HCT116 (cell line): ENCODE data around the gene KHK. TPM values are rescaled to one million over a fixed set of nuclear protein-coding genes. Genes with fewer than 3 reads are reported as not detected.

Source experiments
- ATAC-seq: fragments of 200-7000 bp; cut with Tn5 transposase; 2 replicates; pipeline ENCODE4 v1.9.1; 2020; ENCODE audit warnings: mild to moderate bottlenecking, moderate library complexity
- BruUV-seq: library from RNA; stranded (reverse); fragments of 400-500 nt; replicated peaks from 2 replicates; lab custom pipeline; 2021; lab: Mats Ljungman, UMichigan
- CTCF ChIA-PET: fragments of 300-600 bp; sonication (Branson Sonifier 250); formaldehyde crosslinking; loops from one replicate; lab custom pipeline; 2021; ENCODE audit warnings: antibody characterized with exemption; lab: Charles Lee
- POLR2A ChIA-PET: fragments of 300-600, 350-600 bp; sonication (Branson Sonifier 250); formaldehyde crosslinking; loops from one replicate; lab custom pipeline; 2021; ENCODE audit warnings: antibody characterized with exemption; lab: Charles Lee
- RAD21 ChIA-PET, 2 experiments: fragments of 300-600 bp; sonication (Branson Sonifier 250); formaldehyde crosslinking; loops; one replicate each; lab custom pipeline; 2023; ENCODE audit warnings: low total read pairs in 2 of 2; ENCODE audit not compliant: uncharacterized antibody in 2 of 2, unreplicated experiment in 2 of 2, low non-redundant PET in 1 of 2; lab: Charles Lee
- DNase-seq: peaks from one replicate; pipeline ENCODE4 v3.0.0-alpha.2; 2010; ENCODE audit warnings: low read depth, low spot score
- H2AFZ ChIP-seq: fragments of 200-600 bp; shearing (Covaris generic), sonication (generic); 2 replicates; pipeline ENCODE4 v1.6.1; 2017; ENCODE audit warnings: low read depth, mixed run types, mixed read lengths, antibody characterized with exemption, low read length; ENCODE audit not compliant: poor library complexity, severe bottlenecking
- H3K27ac ChIP-seq: 2 replicates; pipeline ENCODE4 v1.5.1; 2012; ENCODE audit warnings: low read depth, low read length
- H3K27me3 ChIP-seq: fragments of 200-600 bp; sonication (generic); 2 replicates; pipeline ENCODE4 v1.6.1; 2016; ENCODE audit warnings: mixed run types, low read length, mixed read lengths; ENCODE audit not compliant: insufficient read depth
- H3K36me3 ChIP-seq, 2 experiments: fragments of 200-500 bp in 1 of 2; fragments of 200-600 bp in 1 of 2; sonication (Bioruptor generic) in 1 of 2; sonication (generic) in 1 of 2; 2 replicates each; pipeline versions ENCODE4 v1.5.1 to v1.6.1; 2014 to 2016; ENCODE audit warnings: low read length in 2 of 2, inconsistent platforms in 1 of 2, mixed read lengths in 1 of 2, mixed run types in 1 of 2; ENCODE audit not compliant: insufficient read depth in 2 of 2, control insufficient read depth in 1 of 2
- H3K4me1 ChIP-seq, 2 experiments: fragments of 200-600 bp in 1 of 2; sonication (generic) in 1 of 2; 2 replicates each; pipeline versions ENCODE4 v1.5.1 to v1.6.1; 2012 to 2017; ENCODE audit warnings: low read length in 2 of 2, inconsistent platforms in 1 of 2, mild to moderate bottlenecking in 1 of 2, mixed read lengths in 1 of 2, mixed run types in 1 of 2, moderate library complexity in 1 of 2; ENCODE audit not compliant: insufficient read depth in 2 of 2, control insufficient read depth in 1 of 2
- H3K4me2 ChIP-seq: fragments of 200-600 bp; sonication (generic); 2 replicates; pipeline ENCODE4 v1.6.1; 2017; ENCODE audit warnings: mixed run types, low read length, mixed read lengths
- H3K4me3 ChIP-seq, 2 experiments: fragments of 200-600 bp in 1 of 2; sonication (generic) in 1 of 2; replicated peaks in 1 of 2; 2 replicates each; pipeline ENCODE4 v1.5.1; 2011 to 2016; ENCODE audit warnings: low read length in 2 of 2, control low read depth in 1 of 2, low read depth in 1 of 2, mild to moderate bottlenecking in 1 of 2, mixed read lengths in 1 of 2, mixed run types in 1 of 2
- H3K79me2 ChIP-seq: fragments of 200-600 bp; sonication (generic); 2 replicates; pipeline ENCODE4 v1.6.1; 2017; ENCODE audit warnings: mild to moderate bottlenecking, mixed run types, low read length, moderate library complexity, mixed read lengths; ENCODE audit not compliant: insufficient read depth
- H3K9ac ChIP-seq: fragments of 200-600 bp; sonication (generic); 2 replicates; pipeline ENCODE4 v1.6.1; 2016; ENCODE audit warnings: low read length, mixed read lengths
- H3K9me2 ChIP-seq: fragments of 200-600 bp; sonication (generic), shearing (Covaris generic); 2 replicates; pipeline ENCODE4 v1.6.1; 2017; ENCODE audit warnings: mixed run types, mild to moderate bottlenecking, moderate library complexity; ENCODE audit not compliant: insufficient read depth
- H3K9me3 ChIP-seq, 2 experiments: fragments of 200-500 bp in 1 of 2; fragments of 200-600 bp in 1 of 2; sonication (Bioruptor generic) in 1 of 2; sonication (generic) in 1 of 2; 2 replicates each; pipeline ENCODE4 v1.6.1; 2014 to 2017; ENCODE audit warnings: low read length in 2 of 2, mixed read lengths in 2 of 2, inconsistent platforms in 1 of 2, low read depth in 1 of 2, mild to moderate bottlenecking in 1 of 2, mixed run types in 1 of 2, moderate library complexity in 1 of 2; ENCODE audit not compliant: control insufficient read depth in 1 of 2, insufficient read depth in 1 of 2
- H4K20me1 ChIP-seq: fragments of 200-600 bp; sonication (generic), shearing (Covaris generic); 2 replicates; pipeline ENCODE4 v1.6.1; 2017; ENCODE audit warnings: mixed run types, mild to moderate bottlenecking, moderate library complexity; ENCODE audit not compliant: insufficient read depth
- CEBPB ChIP-seq: IDR thresholded peaks from 2 replicates; pipeline ENCODE4 v1.6.1; 2012; ENCODE audit warnings: low read depth
- EZH2 ChIP-seq: fragments of 200-600 bp; sonication (generic); IDR thresholded peaks from 2 replicates; pipeline ENCODE4 v1.6.1; 2017; ENCODE audit warnings: antibody characterized with exemption, mixed run types
- FOSL1 ChIP-seq: IDR thresholded peaks from 2 replicates; pipeline ENCODE4 v1.6.1; 2012; ENCODE audit warnings: low read depth
- JUND ChIP-seq: IDR thresholded peaks from 2 replicates; pipeline ENCODE4 v1.6.1; 2012
- POLR2AphosphoS5 ChIP-seq: IDR thresholded peaks from 2 replicates; pipeline ENCODE4 v1.6.1; 2011; ENCODE audit warnings: mild to moderate bottlenecking, low read depth, low read length, moderate library complexity
- RAD21 ChIP-seq: IDR thresholded peaks from 2 replicates; pipeline ENCODE4 v1.6.1; 2012; ENCODE audit warnings: low read depth, mild to moderate bottlenecking
- REST ChIP-seq: IDR thresholded peaks from 2 replicates; pipeline ENCODE4 v1.6.1; 2012; ENCODE audit warnings: low read depth
- SIN3A ChIP-seq: IDR thresholded peaks from 2 replicates; pipeline ENCODE4 v1.6.1; 2012; ENCODE audit warnings: low read depth
- SP1 ChIP-seq: IDR thresholded peaks from 2 replicates; pipeline ENCODE4 v1.6.1; 2012; ENCODE audit warnings: low read depth
- SRF ChIP-seq: IDR thresholded peaks from 2 replicates; pipeline ENCODE4 v1.6.1; 2012; ENCODE audit warnings: low read depth
- TCF7L2 ChIP-seq: IDR thresholded peaks from 2 replicates; pipeline ENCODE4 v1.7.0; 2011; ENCODE audit warnings: borderline replicate concordance, inconsistent platforms; ENCODE audit not compliant: insufficient read depth, insufficient read length; ENCODE audit errors: extremely low read depth
- YY1 ChIP-seq: IDR thresholded peaks from 2 replicates; pipeline ENCODE4 v1.6.1; 2011; ENCODE audit warnings: low read length, low read depth, moderate library complexity, mild to moderate bottlenecking; ENCODE audit not compliant: insufficient replicate concordance; ENCODE audit errors: extremely low read depth
- ZBTB33 ChIP-seq: IDR thresholded peaks from 2 replicates; pipeline ENCODE4 v1.6.1; 2011; ENCODE audit warnings: mild to moderate bottlenecking, low read length, moderate library complexity; ENCODE audit not compliant: insufficient replicate concordance; ENCODE audit errors: extremely low read depth
- ZFX ChIP-seq: fragments of 450-650 bp; IDR thresholded peaks from 2 replicates; pipeline ENCODE4 v1.6.1; 2017
- intact Hi-C: fragments of 100-400 bp; cut with micrococcal nuclease; formaldehyde crosslinking; loops from 2 replicates; pipeline ENCODE4 v1.10.0; 2022
- total RNA-seq: library from RNA; stranded (reverse); gene quantifications from one replicate; pipeline ENCODE4 v1.2.1, GENCODE V29; 2021; ENCODE audit not compliant: unreplicated experiment
- TF ChIP-seq, protein P1 (sequence below): IDR thresholded peaks from 2 replicates; pipeline ENCODE4 v1.6.1; 2012
- TF ChIP-seq, protein P2 (sequence below): IDR thresholded peaks from 2 replicates; pipeline ENCODE4 v1.6.1; 2012
- TF ChIP-seq, protein P3 (sequence below), 3 experiments: fragments of 200-600 bp in 1 of 3; sonication (generic) in 1 of 3; IDR thresholded peaks in 2 of 3; conservative IDR thresholded peaks in 1 of 3; 2 replicates each; pipeline ENCODE4 v1.5.1; 2012 to 2017; ENCODE audit warnings: low read depth in 2 of 3, low read length in 2 of 3, antibody characterized with exemption in 1 of 3, borderline replicate concordance in 1 of 3, control low read depth in 1 of 3, mild to moderate bottlenecking in 1 of 3, mixed read lengths in 1 of 3, mixed run types in 1 of 3, moderate library complexity in 1 of 3; ENCODE audit not compliant: insufficient read depth in 1 of 3

Gene KHK
- total RNA-seq, 1 experiment from 2014 or later, result 6.7 TPM

DNA sequence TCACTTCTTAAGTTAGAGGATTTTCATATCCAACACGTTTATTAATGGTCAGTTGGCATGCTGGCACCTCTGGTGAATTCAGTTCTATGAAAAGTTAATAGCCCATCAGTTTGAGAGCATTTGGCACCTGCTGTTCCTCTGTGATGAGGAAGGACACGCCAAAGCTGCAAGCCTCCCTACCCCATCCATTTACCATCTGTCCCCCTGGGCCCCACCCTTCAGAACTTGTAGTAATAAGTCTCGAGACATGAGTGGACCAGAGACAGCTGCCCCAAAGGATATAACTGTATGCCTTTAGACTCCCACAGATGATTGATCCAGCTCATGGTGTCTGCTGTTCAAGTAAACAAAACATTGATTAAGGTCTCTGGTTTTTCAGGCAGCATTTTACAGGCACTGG, 21.4 kb upstream of the KHK start:
- POLR2A ChIA-PET, result no interaction called here
- Histone ChIP-seq H3K36me3 (peaks cover 14 to 17% of the 10 kb centered on the region in 2 experiments; a peak in 3 of 4 replicates), H3K4me1 (peaks cover 2 to 3% of the 10 kb centered on the region in 2 experiments; a peak in 3 of 4 replicates), H3K9ac (no peak overlapping the region), H3K79me2 (peaks cover 21% of the 10 kb centered on the region), H3K27ac (no peak overlapping the region), H3K9me2 (no peaks in the 10 kb centered on the region), H3K4me2 (no peak overlapping the region), H3K27me3 (no peaks in the 10 kb centered on the region), H3K4me3 (no peak overlapping the region), H4K20me1 (no peaks in the 10 kb centered on the region), H3K9me3 (no peaks in the 10 kb centered on the region), H2AFZ (no peak overlapping the region)
- RAD21 ChIA-PET, result no interaction called here
- TF ChIP-seq POLR2AphosphoS5 (no peak), SIN3A (no peak), REST (no peak), SP1 (no peak), YY1 (no peak), ZFX (no peak), RAD21 (no peak), SRF (no peak), EZH2 (no peak), CEBPB (no peak), TCF7L2 (no peak), FOSL1 (no peak), ZBTB33 (no peak), JUND (no peak)
- TF ChIP-seq, protein P1, sequence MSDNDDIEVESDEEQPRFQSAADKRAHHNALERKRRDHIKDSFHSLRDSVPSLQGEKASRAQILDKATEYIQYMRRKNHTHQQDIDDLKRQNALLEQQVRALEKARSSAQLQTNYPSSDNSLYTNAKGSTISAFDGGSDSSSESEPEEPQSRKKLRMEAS, result no peak
- TF ChIP-seq, protein P2, sequence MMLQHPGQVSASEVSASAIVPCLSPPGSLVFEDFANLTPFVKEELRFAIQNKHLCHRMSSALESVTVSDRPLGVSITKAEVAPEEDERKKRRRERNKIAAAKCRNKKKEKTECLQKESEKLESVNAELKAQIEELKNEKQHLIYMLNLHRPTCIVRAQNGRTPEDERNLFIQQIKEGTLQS, result no peak
- TF ChIP-seq, protein P3, sequence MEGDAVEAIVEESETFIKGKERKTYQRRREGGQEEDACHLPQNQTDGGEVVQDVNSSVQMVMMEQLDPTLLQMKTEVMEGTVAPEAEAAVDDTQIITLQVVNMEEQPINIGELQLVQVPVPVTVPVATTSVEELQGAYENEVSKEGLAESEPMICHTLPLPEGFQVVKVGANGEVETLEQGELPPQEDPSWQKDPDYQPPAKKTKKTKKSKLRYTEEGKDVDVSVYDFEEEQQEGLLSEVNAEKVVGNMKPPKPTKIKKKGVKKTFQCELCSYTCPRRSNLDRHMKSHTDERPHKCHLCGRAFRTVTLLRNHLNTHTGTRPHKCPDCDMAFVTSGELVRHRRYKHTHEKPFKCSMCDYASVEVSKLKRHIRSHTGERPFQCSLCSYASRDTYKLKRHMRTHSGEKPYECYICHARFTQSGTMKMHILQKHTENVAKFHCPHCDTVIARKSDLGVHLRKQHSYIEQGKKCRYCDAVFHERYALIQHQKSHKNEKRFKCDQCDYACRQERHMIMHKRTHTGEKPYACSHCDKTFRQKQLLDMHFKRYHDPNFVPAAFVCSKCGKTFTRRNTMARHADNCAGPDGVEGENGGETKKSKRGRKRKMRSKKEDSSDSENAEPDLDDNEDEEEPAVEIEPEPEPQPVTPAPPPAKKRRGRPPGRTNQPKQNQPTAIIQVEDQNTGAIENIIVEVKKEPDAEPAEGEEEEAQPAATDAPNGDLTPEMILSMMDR (IDR thresholded peaks at IDR 0.05 in 2 of 3, conservative IDR thresholded peaks at IDR 0.05 in 1 of 3; ENCODE audit: borderline replicate concordance in 1 of 3, insufficient read depth in 1 of 3, low read depth in 2 of 3, low read length in 2 of 3), result no peak
- DNase-seq, result no peak
- intact Hi-C loops, result no loop called here
- CTCF ChIA-PET, result no interaction called here
- ATAC-seq, result no peak
- no TSS peak for BruUV-seq
